Activated B cell treated with CpG ODN at 0.5 μM for 24 hours (primary cell): Measurements from ENCODE around the gene EEFSEC. TPM values are rescaled to one million over a fixed set of nuclear protein-coding genes. Genes with fewer than 3 reads are reported as not detected.

ENCODE experiments used
- ATAC-seq: fragments of 200-7000 bp; cut with Tn5 transposase; one replicate; pipeline ENCODE4 v1.10.0; 2021; ENCODE audit warnings: low read depth, mild to moderate bottlenecking, moderate library complexity
- CTCF ChIA-PET: fragments of 350-600 bp; sonication (Branson Sonifier 250); formaldehyde crosslinking; loops from one replicate; lab custom pipeline; 2021; ENCODE audit warnings: antibody characterized with exemption; lab: Charles Lee
- POLR2A ChIA-PET: fragments of 350-600 bp; sonication (Branson Sonifier 250); formaldehyde crosslinking; loops from one replicate; lab custom pipeline; 2021; ENCODE audit warnings: antibody characterized with exemption; lab: Charles Lee
- DNase-seq: peaks from one replicate; pipeline ENCODE4 v3.0.0; 2022
- H3K27ac Mint-ChIP-seq: one replicate; pipeline ENCODE4 v1.8.0; 2020; ENCODE audit warnings: mixed read lengths
- H3K27me3 Mint-ChIP-seq: one replicate; pipeline ENCODE4 v1.8.0; 2021; ENCODE audit warnings: mixed read lengths
- H3K36me3 Mint-ChIP-seq: one replicate; pipeline ENCODE4 v1.8.0; 2021; ENCODE audit warnings: low read depth, mixed read lengths
- H3K4me1 Mint-ChIP-seq: one replicate; pipeline ENCODE4 v1.8.0; 2021; ENCODE audit warnings: mixed read lengths
- H3K4me3 Mint-ChIP-seq: one replicate; pipeline ENCODE4 v1.8.0; 2020; ENCODE audit warnings: mild to moderate bottlenecking, mixed read lengths
- H3K9me3 Mint-ChIP-seq: one replicate; pipeline ENCODE4 v1.8.0; 2020; ENCODE audit warnings: mixed read lengths
- CTCF ChIP-seq: fragments of 200-600 bp; IDR thresholded peaks from one replicate; pipeline ENCODE4 v1.8.0; 2022; ENCODE audit warnings: antibody characterized with exemption, mild to moderate bottlenecking
- intact Hi-C: fragments of 100-400 bp; cut with micrococcal nuclease; formaldehyde crosslinking; loops from one replicate; pipeline ENCODE4 v1.15.1; 2024
- total RNA-seq: library from RNA; stranded (reverse); gene quantifications from 2 replicates; pipeline ENCODE4 v1.2.3, GENCODE V29; 2022

EEFSEC gene
- total RNA-seq, 1 donor from 2014 or later: 20.0 TPM

GRCh38 chr3:128243602-128244504, 90.6 kb downstream of the EEFSEC start:
- no peak for ATAC-seq
- CTCF ChIA-PET: no interaction called here
- POLR2A ChIA-PET: no interaction called here
- Mint-ChIP-seq H3K9me3 (no peaks in the 10 kb centered on the region), H3K27ac (no peak overlapping the region), H3K36me3 (peaks cover 30% of the 10 kb centered on the region), H3K4me3 (no peak overlapping the region), H3K27me3 (no peaks in the 10 kb centered on the region), H3K4me1 (no peaks in the 10 kb centered on the region)
- no peak for DNase-seq
- intact Hi-C loops: no loop called here
- no peak for TF ChIP-seq CTCF

GRCh38 chr3:128245460-128245859, 92.2 kb downstream of the EEFSEC start:
- Mint-ChIP-seq H3K4me1 (no peaks in the 10 kb centered on the region), H3K9me3 (peaks cover 7% of the 10 kb centered on the region), H3K4me3 (no peak overlapping the region), H3K27me3 (no peaks in the 10 kb centered on the region), H3K27ac (no peak overlapping the region), H3K36me3 (peaks cover 46% of the 10 kb centered on the region)
- ATAC-seq (no peak), DNase-seq (no peak)
- no peak for TF ChIP-seq CTCF
- ChIA-PET POLR2A (no interaction called here), CTCF (no interaction called here)
- intact Hi-C loops: no loop called here

GRCh38 chr3:128247666-128248409, 94.6 kb downstream of the EEFSEC start:
- intact Hi-C loops: no loop called here
- Mint-ChIP-seq H3K4me3 (no peak overlapping the region), H3K27ac (no peak overlapping the region), H3K9me3 (peaks cover 9% of the 10 kb centered on the region), H3K4me1 (no peaks in the 10 kb centered on the region), H3K36me3 (peaks cover 64% of the 10 kb centered on the region), H3K27me3 (no peaks in the 10 kb centered on the region)
- CTCF ChIA-PET: no interaction called here
- POLR2A ChIA-PET: no interaction called here
- TF ChIP-seq CTCF: no peak
- ATAC-seq (no peak), DNase-seq (no peak)

- CTCF ChIA-PET: no interaction called here
- Mint-ChIP-seq H3K4me3 (no peak overlapping the region), H3K4me1 (peaks cover 2% of the 10 kb centered on the region), H3K27me3 (no peaks in the 10 kb centered on the region), H3K9me3 (peaks cover 9% of the 10 kb centered on the region), H3K27ac (no peak overlapping the region), H3K36me3 (peaks cover 67% of the 10 kb centered on the region)
- ATAC-seq: no peak
- TF ChIP-seq CTCF: no peak
- POLR2A ChIA-PET: no interaction called here
- intact Hi-C loops: no loop called here
- no peak for DNase-seq
Observed at GRCh38 chr3:128252083-128252482, 98.8 kb downstream of the EEFSEC start.

- ATAC-seq (no peak), DNase-seq (no peak)
- peaks cover 14% of the 10 kb centered on the region for H3K9me3 Mint-ChIP-seq
- ChIA-PET CTCF (no interaction called here), POLR2A (no interaction called here)
- peaks cover 2% of the 10 kb centered on the region for H3K4me1 Mint-ChIP-seq
- no peak overlapping the region for H3K4me3 Mint-ChIP-seq
- no peak for TF ChIP-seq CTCF
- H3K27me3 Mint-ChIP-seq: no peaks in the 10 kb centered on the region
- H3K36me3 Mint-ChIP-seq: peaks cover 67% of the 10 kb centered on the region
- intact Hi-C loops: no loop called here
- no peak overlapping the region for H3K27ac Mint-ChIP-seq
Observed at GRCh38 chr3:128253150-128253549, 99.9 kb downstream of the EEFSEC start.
